Kidney (tissue), 14 donors: ENCODE data around the gene CBX3. TPM values are rescaled to one million over a fixed set of nuclear protein-coding genes. Genes with fewer than 3 reads are reported as not detected.

ENCODE experiments used
- DNase-seq, 5 donors: peaks; one replicate each; pipeline ENCODE4 v3.0.0-alpha.2; 2013 to 2020
- FAIRE-seq: peaks from 2 replicates; lab custom pipeline; 2012; peaks lifted over from hg19 to GRCh38; lab: Jason Lieb, UNC
- H3K27ac ChIP-seq, 2 donors: one replicate each; pipeline ENCODE4 v1.7.0; 2013; ENCODE audit warnings: low read depth in 2 of 2, low read length in 2 of 2, inconsistent platforms in 1 of 2
- H3K27me3 ChIP-seq: one replicate; pipeline ENCODE4 v1.7.1; 2013; ENCODE audit warnings: low read length, inconsistent platforms; ENCODE audit not compliant: control insufficient read depth, insufficient read depth
- H3K36me3 ChIP-seq, 3 donors: one replicate each; pipeline versions ENCODE4 v1.7.0 to v1.7.1; 2013; ENCODE audit warnings: low read length in 3 of 3, control low read depth in 1 of 3, inconsistent platforms in 1 of 3; ENCODE audit not compliant: insufficient read depth in 3 of 3, control insufficient read depth in 2 of 3
- H3K4me1 ChIP-seq, 3 donors: one replicate each; pipeline versions ENCODE4 v1.7.0 to v1.7.1; 2013; ENCODE audit warnings: low read length in 3 of 3, inconsistent platforms in 1 of 3, low read depth in 1 of 3; ENCODE audit not compliant: control insufficient read depth in 2 of 3, insufficient read depth in 2 of 3
- H3K4me3 ChIP-seq, 3 donors: one replicate each; pipeline versions ENCODE4 v1.7.0 to v1.8.1; 2013; ENCODE audit warnings: low read length in 3 of 3, control low read depth in 1 of 3, inconsistent platforms in 1 of 3
- H3K9ac ChIP-seq, 3 donors: one replicate each; pipeline versions ENCODE4 v1.7.0 to v1.7.1; 2013; ENCODE audit warnings: low read length in 3 of 3, control low read depth in 1 of 3, inconsistent platforms in 1 of 3
- H3K9me3 ChIP-seq, 3 donors: one replicate each; pipeline versions ENCODE4 v1.7.0 to v1.7.1; 2013; ENCODE audit warnings: low read length in 3 of 3, control low read depth in 1 of 3, inconsistent platforms in 1 of 3; ENCODE audit not compliant: control insufficient read depth in 2 of 3, insufficient read depth in 1 of 3
- intact Hi-C: fragments of 100-400 bp; cut with DNase I; formaldehyde crosslinking; loops from one replicate; pipeline ENCODE4 v1.11.1; 2022
- polyA plus RNA-seq: library from polyadenylated mRNA; stranded (reverse); fragments of 350-450 nt; fragmentation: Illumina TruSeq; extraction: RNeasy Lipid Tissue Mini Kit (QIAGEN cat#74804); gene quantifications from one replicate; pipeline ENCODE4 v1.2.3, GENCODE V29; 2014; ENCODE audit warnings: low read depth, low replicate concordance; ENCODE audit not compliant: insufficient read depth
- total RNA-seq: library from RNA; stranded (reverse); fragmentation: NEBNext Ultra II Directional; extraction: Animal tissue kit (Norgen Biotek cat#: 25700); gene quantifications from one replicate; pipeline ENCODE4 v1.2.1, GENCODE V29; 2021
- TF ChIP-seq, protein P1 (sequence below): IDR thresholded peaks from 3 replicates; pipeline ENCODE4 v1.5.1; 2012; ENCODE audit warnings: mild to moderate bottlenecking, moderate library complexity, borderline replicate concordance; ENCODE audit not compliant: insufficient read depth; ENCODE audit errors: extremely low read depth
- donor health status: control.
- donor health status: control.
- donor health status: control.
- donor health status: control.
- donor health status: control.
- donor health status: DM: yes; HTN: yes; CAD: no.
- donor health status: Normal renal cell carcinoma (clear cell type).

The CBX3 gene
- total and polyA plus RNA-seq, 2 donors from 2014 or later: 92.4 to 120 TPM

DNA sequence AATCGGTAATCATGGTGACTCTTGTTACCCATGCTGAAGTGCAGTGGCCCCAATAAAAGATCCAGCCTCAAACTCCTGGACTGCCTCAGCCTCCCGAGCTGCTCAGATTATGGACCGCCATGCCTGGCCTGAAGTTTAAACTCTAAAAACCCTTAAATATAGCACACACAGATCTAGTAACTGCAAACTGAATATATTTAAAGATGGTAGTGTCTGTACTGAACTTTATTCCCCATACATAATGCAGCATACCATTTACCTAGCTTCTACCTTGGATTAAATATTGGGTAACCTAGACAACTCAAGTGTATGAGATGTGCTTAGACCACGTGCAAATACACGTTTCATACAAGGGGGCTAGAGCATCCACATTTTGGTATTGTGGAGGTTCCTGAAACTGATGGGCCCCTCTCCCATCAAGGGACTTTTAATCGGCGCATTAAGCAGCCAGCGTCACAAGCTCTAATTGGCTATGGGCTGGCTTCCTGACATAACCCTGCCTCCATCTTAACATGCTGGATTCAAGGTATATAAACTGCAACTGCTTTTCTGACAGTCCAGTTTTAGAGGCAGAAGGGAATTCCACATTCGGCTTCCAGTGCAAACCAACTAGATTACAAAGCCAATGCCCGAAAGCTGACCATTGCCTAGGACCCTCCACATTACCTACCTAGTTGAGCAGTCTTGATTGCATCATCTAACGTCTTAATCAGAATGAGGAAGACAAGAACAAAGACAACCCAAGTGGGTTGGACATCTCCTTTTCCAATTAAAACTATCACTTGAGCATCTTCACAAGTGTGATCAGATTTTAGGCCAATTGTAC is 14.0 kb upstream of the CBX3 start:
- Histone ChIP-seq H3K27me3 (no peaks in the 10 kb centered on the region), H3K4me3 (no peak overlapping the region), H3K9me3 (no peaks in the 10 kb centered on the region), H3K27ac (no peak overlapping the region), H3K4me1 (peaks cover 0 to 3% (median 0%) of the 10 kb centered on the region in 3 donors), H3K36me3 (peaks cover 13 to 54% (median 39%) of the 10 kb centered on the region in 3 donors), H3K9ac (no peak overlapping the region)
- DNase-seq: no peak
- intact Hi-C loops: no loop called here
- TF ChIP-seq, protein P1, sequence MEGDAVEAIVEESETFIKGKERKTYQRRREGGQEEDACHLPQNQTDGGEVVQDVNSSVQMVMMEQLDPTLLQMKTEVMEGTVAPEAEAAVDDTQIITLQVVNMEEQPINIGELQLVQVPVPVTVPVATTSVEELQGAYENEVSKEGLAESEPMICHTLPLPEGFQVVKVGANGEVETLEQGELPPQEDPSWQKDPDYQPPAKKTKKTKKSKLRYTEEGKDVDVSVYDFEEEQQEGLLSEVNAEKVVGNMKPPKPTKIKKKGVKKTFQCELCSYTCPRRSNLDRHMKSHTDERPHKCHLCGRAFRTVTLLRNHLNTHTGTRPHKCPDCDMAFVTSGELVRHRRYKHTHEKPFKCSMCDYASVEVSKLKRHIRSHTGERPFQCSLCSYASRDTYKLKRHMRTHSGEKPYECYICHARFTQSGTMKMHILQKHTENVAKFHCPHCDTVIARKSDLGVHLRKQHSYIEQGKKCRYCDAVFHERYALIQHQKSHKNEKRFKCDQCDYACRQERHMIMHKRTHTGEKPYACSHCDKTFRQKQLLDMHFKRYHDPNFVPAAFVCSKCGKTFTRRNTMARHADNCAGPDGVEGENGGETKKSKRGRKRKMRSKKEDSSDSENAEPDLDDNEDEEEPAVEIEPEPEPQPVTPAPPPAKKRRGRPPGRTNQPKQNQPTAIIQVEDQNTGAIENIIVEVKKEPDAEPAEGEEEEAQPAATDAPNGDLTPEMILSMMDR: no peak
- FAIRE-seq: no peak

DNA sequence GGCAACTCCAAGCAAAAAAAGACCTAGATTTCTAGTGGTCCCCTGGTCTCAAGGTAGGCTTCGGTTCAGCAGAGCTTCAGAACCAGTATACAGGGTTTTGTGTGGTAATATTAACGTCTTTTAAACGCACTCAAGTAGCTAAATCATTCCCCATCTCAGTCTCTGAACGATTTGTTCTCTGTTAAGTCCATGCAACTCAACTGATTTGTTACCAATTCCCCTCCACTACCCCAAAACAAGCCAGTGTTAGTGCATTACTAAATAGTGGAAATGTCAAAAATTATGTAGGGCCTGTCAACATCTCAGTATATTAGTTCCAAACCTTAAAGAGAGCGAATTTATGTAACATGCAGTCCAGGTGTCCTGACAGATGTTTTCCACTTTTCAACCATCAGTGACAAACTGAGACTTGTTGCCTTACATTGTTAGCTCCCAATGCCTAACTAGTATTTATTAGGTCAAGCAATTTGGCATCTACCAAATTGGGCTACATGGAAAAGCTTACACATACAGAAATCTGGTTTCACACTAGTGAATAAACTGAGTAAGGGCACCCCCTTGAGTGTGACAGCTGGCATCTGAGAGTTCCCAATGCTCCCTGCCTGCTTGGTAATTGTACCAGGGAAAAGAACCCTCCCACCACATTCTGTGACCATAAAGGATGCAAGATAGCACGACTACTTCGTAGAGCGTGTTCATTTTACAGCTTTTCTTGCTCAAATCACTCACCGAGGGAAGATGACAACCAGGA is 13.2 kb upstream of the CBX3 start:
- DNase-seq (no peak), FAIRE-seq (no peak)
- Histone ChIP-seq H3K9me3 (no peaks in the 10 kb centered on the region), H3K36me3 (peaks cover 16 to 61% (median 41%) of the 10 kb centered on the region in 3 donors), H3K4me1 (peaks cover 0 to 6% (median 0%) of the 10 kb centered on the region in 3 donors), H3K9ac (no peak overlapping the region), H3K27ac (no peak overlapping the region), H3K4me3 (no peak overlapping the region), H3K27me3 (no peaks in the 10 kb centered on the region)
- TF ChIP-seq, protein P1: no peak
- intact Hi-C loops: no loop called here

DNA sequence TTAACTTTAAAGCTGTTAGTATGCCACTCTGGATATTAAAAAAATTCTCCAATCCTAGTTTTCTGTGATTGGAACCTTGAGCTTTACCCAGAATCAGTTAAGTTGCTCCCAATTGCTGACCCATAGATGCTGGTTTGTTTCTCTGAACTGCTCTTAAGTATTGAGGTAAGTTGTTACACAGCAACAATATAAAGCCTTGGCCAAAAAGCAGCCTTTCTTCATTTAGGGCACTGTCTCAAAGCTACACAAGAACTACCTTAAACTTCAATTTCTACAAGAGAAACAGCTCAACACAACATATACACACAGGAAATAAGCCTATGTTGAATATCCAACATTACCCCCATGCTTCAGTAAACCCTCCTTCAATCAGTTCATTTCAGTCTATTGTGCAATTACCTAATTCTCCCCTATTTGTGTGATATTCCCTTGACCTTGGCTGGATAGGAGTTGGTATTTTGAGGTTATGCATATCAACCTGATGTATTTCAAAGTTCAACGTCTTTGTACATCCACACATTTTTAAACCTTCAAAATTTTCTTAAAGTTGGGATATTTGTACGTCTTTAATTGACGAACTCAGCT is 12.5 kb upstream of the CBX3 start:
- Histone ChIP-seq H3K9me3 (no peaks in the 10 kb centered on the region), H3K36me3 (peaks cover 18 to 67% (median 46%) of the 10 kb centered on the region in 3 donors), H3K27ac (no peak overlapping the region), H3K4me1 (peaks cover 0 to 12% (median 3%) of the 10 kb centered on the region in 3 donors), H3K9ac (no peak overlapping the region), H3K27me3 (no peaks in the 10 kb centered on the region), H3K4me3 (no peak overlapping the region)
- intact Hi-C loops: no loop called here
- FAIRE-seq (no peak), DNase-seq (no peak)
- TF ChIP-seq, protein P1: no peak
